HepG2 (cell line): Measurements from ENCODE around the gene SPP1. TPM values are rescaled to one million over a fixed set of nuclear protein-coding genes. Genes with fewer than 3 reads are reported as not detected.

Source experiments
- ATAC-seq: fragments of 200-7000 bp; cut with Tn5 transposase; 3 replicates; pipeline ENCODE4 v1.9.1; 2020; ENCODE audit warnings: mild to moderate bottlenecking, moderate library complexity
- BruUV-seq: library from RNA; stranded (reverse); fragments of 400-500 nt; replicated peaks from 2 replicates; lab custom pipeline; 2021; lab: Mats Ljungman, UMichigan
- CTCF ChIA-PET: fragments of 300-600 bp; formaldehyde crosslinking; extraction: SDS; loops from one replicate; lab custom pipeline; 2021; ENCODE audit warnings: low total read pairs, inconsistent platforms, low intra/inter-chr PET ratio; lab: Yijun Ruan, JAX
- POLR2A ChIA-PET: fragments of 350-600 bp; sonication (Branson Sonifier 250); formaldehyde crosslinking; loops from one replicate; lab custom pipeline; 2020; ENCODE audit warnings: antibody characterized with exemption, inconsistent platforms; lab: Yijun Ruan, JAX
- DNase-seq: peaks from one replicate; pipeline ENCODE4 v3.0.0-alpha.2; 2015; ENCODE audit warnings: low spot score
- FAIRE-seq: peaks from 3 replicates; lab custom pipeline; 2011; peaks lifted over from hg19 to GRCh38; lab: Jason Lieb, UNC
- H2AFZ ChIP-seq: one replicate; pipeline ENCODE4 v1.6.1; 2011; ENCODE audit warnings: low read length, inconsistent platforms
- H3K27ac ChIP-seq: fragments of 300-600 bp; 3 replicates; pipeline ENCODE4 v1.8.0; 2011; ENCODE audit warnings: mixed run types, mild to moderate bottlenecking, mixed read lengths, low read length, inconsistent platforms; ENCODE audit not compliant: insufficient read depth; ENCODE audit errors: extremely low read length
- H3K27me3 ChIP-seq, 2 experiments: fragments of 200-600 bp in 1 of 2; 2 replicates in 1 of 2; 3 replicates in 1 of 2; pipeline versions ENCODE4 v1.6.0 to v1.8.0; 2011; ENCODE audit warnings: low read length in 2 of 2, mild to moderate bottlenecking in 2 of 2, moderate library complexity in 2 of 2, inconsistent platforms in 1 of 2; ENCODE audit not compliant: insufficient read depth in 2 of 2, control insufficient read depth in 1 of 2
- H3K36me3 ChIP-seq, 2 experiments: fragments of 200-600 bp in 1 of 2; replicated peaks in 1 of 2; 2 replicates in 1 of 2; 3 replicates in 1 of 2; pipeline versions ENCODE4 v1.5.1 to v1.8.0; 2011; ENCODE audit warnings: low read length in 2 of 2, inconsistent platforms in 1 of 2; ENCODE audit not compliant: insufficient read depth in 2 of 2, control insufficient read depth in 1 of 2
- H3K4me1 ChIP-seq: 2 replicates; pipeline ENCODE4 v1.5.1; 2012; ENCODE audit warnings: low read length, inconsistent platforms; ENCODE audit not compliant: insufficient read depth
- H3K4me2 ChIP-seq: 2 replicates; pipeline ENCODE4 v1.6.0; 2011; ENCODE audit warnings: low read depth, low read length, inconsistent platforms
- H3K4me3 ChIP-seq, 3 experiments: fragments of 200-600 bp in 1 of 3; sonication (generic), shearing (Covaris generic) in 1 of 3; replicated peaks in 1 of 3; 2 replicates each; pipeline ENCODE4 v1.5.1; 2011 to 2016; ENCODE audit warnings: low read length in 3 of 3, inconsistent platforms in 2 of 3, low read depth in 2 of 3, mild to moderate bottlenecking in 2 of 3, control low read depth in 1 of 3, mixed read lengths in 1 of 3; ENCODE audit not compliant: insufficient read depth in 1 of 3
- H3K79me2 ChIP-seq: one replicate; pipeline ENCODE4 v1.6.1; 2011; ENCODE audit warnings: low read length, inconsistent platforms; ENCODE audit not compliant: insufficient read depth
- H3K9ac ChIP-seq: 2 replicates; pipeline ENCODE4 v1.6.0; 2011; ENCODE audit warnings: mild to moderate bottlenecking, low read depth, low read length, inconsistent platforms; ENCODE audit not compliant: insufficient read depth
- H3K9me3 ChIP-seq: 2 replicates; pipeline ENCODE4 v1.5.1; 2012; ENCODE audit warnings: mild to moderate bottlenecking, low read length
- H4K20me1 ChIP-seq: 2 replicates; pipeline ENCODE4 v1.6.0; 2011; ENCODE audit warnings: inconsistent platforms, mild to moderate bottlenecking, low read length, moderate library complexity; ENCODE audit not compliant: insufficient read depth
- KLF6 ChIP-seq: IDR thresholded peaks from 2 replicates; pipeline ENCODE4 v1.8.0; 2016; ENCODE audit warnings: missing biosample characterization, missing genetic modification reagents
- MED13 ChIP-seq: sonication (generic); formaldehyde crosslinking; IDR thresholded peaks from 2 replicates; pipeline ENCODE4 v1.5.0; 2020; ENCODE audit warnings: missing genetic modification reagents
- NR0B2 ChIP-seq: sonication (generic); formaldehyde crosslinking; IDR thresholded peaks from 2 replicates; pipeline ENCODE4 v1.4.0; 2020; ENCODE audit warnings: mild to moderate bottlenecking, missing genetic modification reagents
- REXO4 ChIP-seq: sonication (generic); formaldehyde crosslinking; IDR thresholded peaks from 2 replicates; pipeline ENCODE4 v1.8.0; 2022; ENCODE audit warnings: missing genetic modification reagents, mild to moderate bottlenecking, borderline replicate concordance
- ZBTB38 ChIP-seq: sonication (generic); formaldehyde crosslinking; IDR thresholded peaks from 2 replicates; pipeline ENCODE4 v1.5.1; 2020; ENCODE audit warnings: mild to moderate bottlenecking, missing genetic modification reagents
- ZHX2 ChIP-seq, 2 experiments: sonication (generic) in 1 of 2; formaldehyde crosslinking in 1 of 2; IDR thresholded peaks; 2 replicates each; pipeline versions ENCODE4 v1.6.1 to v1.9.0; 2014 to 2022; ENCODE audit warnings: antibody characterized with exemption in 1 of 2, borderline replicate concordance in 1 of 2, inconsistent platforms in 1 of 2, low read depth in 1 of 2, missing genetic modification reagents in 1 of 2
- WGBS: methylation state at CpG from one replicate; pipeline ENCODE4 v1.1.6; 2017; ENCODE audit warnings: low lambda C conversion rate; 5-methylcytosine and 5-hydroxymethylcytosine counted together
- in situ Hi-C: cut with HindIII; loops from 2 replicates; pipeline ENCODE4 v1.10.0; 2017; ENCODE audit warnings: low pct_unique_long_range_greater_than_20kb; ENCODE audit not compliant: extremely low pct_ligation_motif_present
- intact Hi-C: fragments of 100-400 bp; cut with micrococcal nuclease; formaldehyde crosslinking; loops from one replicate; pipeline ENCODE4 v1.10.0; 2022; ENCODE audit not compliant: unreplicated experiment
- polyA plus RNA-seq, 8 experiments: library from polyadenylated mRNA; depleted of rRNA in 3 of 8; stranded (reverse) in 7 of 8; unstranded in 1 of 8; fragments of >200 nt; fragmentation: Illumina TruSeq in 4 of 8; extraction: Trizol in 4 of 8; gene quantifications; 2 replicates each; pipeline versions ENCODE4 v1.2.1 to v1.2.3, GENCODE V29; 2011 to 2016; ENCODE audit warnings: low read depth in 4 of 8, missing spikeins in 1 of 8, mixed read lengths in 1 of 8; ENCODE audit not compliant: insufficient read depth in 1 of 8
- total RNA-seq, 5 experiments: library from RNA; depleted of rRNA; stranded (reverse); fragments of >200 nt; fragmentation: Illumina TruSeq; extraction: Trizol; gene quantifications; 2 replicates each; pipeline ENCODE4 v1.2.3, GENCODE V29; 2016; ENCODE audit warnings: low read depth in 1 of 5

Gene SPP1
- total and polyA plus RNA-seq, 2 of the 13 experiments (the other 11 are each of a cell fraction or from before 2014, with no cell fraction given): 682 to 788 TPM

- TF ChIP-seq REXO4 (CRISPR knock-in tag) (no peak), MED13 (no peak), ZHX2 (IDR thresholded peaks at IDR 0.05; ENCODE audit: low read depth) (no peak), ZHX2 (CRISPR knock-in tag; IDR thresholded peaks at IDR 0.05; ENCODE audit: borderline replicate concordance) (no peak), ZBTB38 (CRISPR knock-in tag) (no peak)
Observed at GRCh38 chr4:88017516-88018297, 42.2 kb downstream of the SPP1 start (continued).

- intact Hi-C loops (no loop called here), in situ Hi-C loops (no loop called here)
- Histone ChIP-seq H3K9ac (no peak overlapping the region), H3K4me1 (peaks cover 7% of the 10 kb centered on the region; the same call in 1 of the 2 replicates), H4K20me1 (no peaks in the 10 kb centered on the region), H2AFZ (no peak overlapping the region), H3K9me3 (no peaks in the 10 kb centered on the region), H3K27ac (no peak overlapping the region), H3K36me3 (0 out of 5 replicates have a peak, but pooled peaks cover 0 to 11% of the 10 kb centered on the region in 2 experiments), H3K27me3 (no peaks in the 10 kb centered on the region), H3K4me3 (no peak overlapping the region), H3K4me2 (no peak overlapping the region), H3K79me2 (peaks cover 3% of the 10 kb centered on the region)
- POLR2A ChIA-PET: no interaction called here
- CTCF ChIA-PET: no interaction called here
- FAIRE-seq (no peak), ATAC-seq (no peak), DNase-seq (no peak)
- no peak for TF ChIP-seq NR0B2 (CRISPR knock-in tag)
- TF ChIP-seq KLF6: no peak
- no TSS peak for BruUV-seq
- WGBS: 97% methylated on average over 5 of the region's 5 CpGs
Observed at GRCh38 chr4:88018466-88018865, 43.0 kb downstream of the SPP1 start.
